A172 (cell line): ENCODE data around the gene FAN1. TPM values are rescaled to one million over a fixed set of nuclear protein-coding genes. Genes with fewer than 3 reads are reported as not detected.

Source experiments
- DNase-seq: peaks from one replicate; pipeline ENCODE4 v3.0.0-alpha.2; 2015; ENCODE audit warnings: low spot score
- total RNA-seq: library from RNA; depleted of rRNA; stranded (reverse); fragments of >200 nt; shearing (Covaris generic); gene quantifications from 2 replicates; pipeline ENCODE4 v1.2.3, GENCODE V29; 2014

The FAN1 gene
- total RNA-seq, 1 experiment from 2014 or later, result 21.9 TPM

DNA sequence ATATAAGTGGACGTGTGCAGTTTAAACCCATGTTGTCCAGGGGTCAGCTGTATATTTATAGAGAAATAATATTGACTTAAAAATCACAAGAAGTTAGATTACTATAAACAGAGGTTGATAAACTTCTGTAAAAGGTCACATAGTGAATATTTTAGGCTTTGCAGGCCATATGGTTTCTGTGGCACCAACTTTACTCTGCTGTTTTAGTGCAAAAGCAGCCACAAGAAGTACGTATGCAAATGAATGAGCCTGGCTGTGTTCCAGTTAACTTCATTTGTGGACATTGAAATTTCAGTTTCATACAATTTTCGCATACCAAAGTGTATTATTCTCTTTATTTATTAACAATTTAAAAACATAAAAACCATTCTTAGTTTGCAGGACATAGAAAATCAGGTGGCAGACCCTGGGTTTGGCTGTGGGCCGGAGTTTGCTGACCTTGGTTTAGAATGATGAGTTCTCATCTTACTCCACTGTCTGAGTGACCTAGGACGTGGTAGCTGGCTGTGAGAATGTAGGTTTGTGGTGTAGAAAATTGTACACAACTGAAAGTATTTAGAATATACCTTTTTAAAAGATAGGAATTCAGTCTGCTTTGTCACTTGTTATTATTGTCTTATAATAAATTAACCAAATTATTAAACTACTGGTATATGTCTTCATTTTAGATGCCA is 16.3 kb downstream of the FAN1 start:
- DNase-seq, result no peak

DNA sequence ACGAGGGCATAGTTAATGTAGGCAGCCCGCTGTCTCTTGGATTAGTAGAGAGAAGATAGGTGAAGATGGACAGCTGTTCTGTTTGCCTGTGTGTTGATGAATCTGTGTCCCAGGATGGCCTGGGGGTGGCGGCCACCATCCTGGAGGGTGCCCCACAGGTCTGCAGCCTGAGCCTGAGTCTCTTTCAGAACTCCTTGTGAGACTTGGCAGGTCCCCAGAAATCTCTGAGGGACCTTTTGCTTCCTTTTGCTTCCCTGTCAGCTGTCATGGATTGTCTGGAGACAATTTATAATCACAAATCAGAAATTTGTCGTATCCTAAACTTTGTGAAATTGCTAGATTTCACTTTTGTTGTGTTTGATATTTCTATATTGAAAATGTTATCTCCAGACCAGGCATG is 17.4 kb downstream of the FAN1 start:
- DNase-seq, result no peak

DNA sequence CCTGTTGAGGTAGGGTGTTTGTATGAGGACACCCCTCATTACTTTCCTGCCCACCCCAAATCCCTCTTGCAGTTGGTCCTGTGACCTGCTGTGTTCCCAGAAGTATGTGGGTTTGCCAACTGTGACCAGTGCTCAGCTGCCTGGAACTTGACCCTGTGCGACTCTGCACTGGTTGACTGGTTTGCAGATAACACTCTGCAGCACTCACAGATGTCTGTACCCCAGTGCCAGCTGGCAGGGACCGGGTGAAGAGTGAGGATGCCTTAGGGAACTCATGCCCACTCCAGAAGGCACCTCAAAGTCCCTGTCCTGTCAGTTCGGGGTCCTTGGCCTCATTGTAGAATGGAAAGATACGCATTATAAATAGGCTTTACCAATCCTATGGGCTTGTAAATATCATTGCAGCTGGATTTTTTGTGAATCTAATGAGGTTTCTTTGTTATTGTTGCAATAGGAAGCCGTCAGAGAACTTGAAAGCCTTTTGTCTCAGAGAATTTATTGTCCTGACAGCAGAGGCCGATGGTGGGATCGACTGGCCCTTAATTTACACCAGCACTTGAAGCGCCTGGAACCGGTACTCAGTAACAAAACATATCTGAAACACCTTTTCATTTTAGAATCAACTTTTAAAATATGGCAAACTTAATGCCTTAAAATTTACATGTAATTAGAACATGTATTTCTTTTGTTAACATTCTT is 18.2 kb downstream of the FAN1 start:
- peak; percentile 12 for DNase-seq

DNA sequence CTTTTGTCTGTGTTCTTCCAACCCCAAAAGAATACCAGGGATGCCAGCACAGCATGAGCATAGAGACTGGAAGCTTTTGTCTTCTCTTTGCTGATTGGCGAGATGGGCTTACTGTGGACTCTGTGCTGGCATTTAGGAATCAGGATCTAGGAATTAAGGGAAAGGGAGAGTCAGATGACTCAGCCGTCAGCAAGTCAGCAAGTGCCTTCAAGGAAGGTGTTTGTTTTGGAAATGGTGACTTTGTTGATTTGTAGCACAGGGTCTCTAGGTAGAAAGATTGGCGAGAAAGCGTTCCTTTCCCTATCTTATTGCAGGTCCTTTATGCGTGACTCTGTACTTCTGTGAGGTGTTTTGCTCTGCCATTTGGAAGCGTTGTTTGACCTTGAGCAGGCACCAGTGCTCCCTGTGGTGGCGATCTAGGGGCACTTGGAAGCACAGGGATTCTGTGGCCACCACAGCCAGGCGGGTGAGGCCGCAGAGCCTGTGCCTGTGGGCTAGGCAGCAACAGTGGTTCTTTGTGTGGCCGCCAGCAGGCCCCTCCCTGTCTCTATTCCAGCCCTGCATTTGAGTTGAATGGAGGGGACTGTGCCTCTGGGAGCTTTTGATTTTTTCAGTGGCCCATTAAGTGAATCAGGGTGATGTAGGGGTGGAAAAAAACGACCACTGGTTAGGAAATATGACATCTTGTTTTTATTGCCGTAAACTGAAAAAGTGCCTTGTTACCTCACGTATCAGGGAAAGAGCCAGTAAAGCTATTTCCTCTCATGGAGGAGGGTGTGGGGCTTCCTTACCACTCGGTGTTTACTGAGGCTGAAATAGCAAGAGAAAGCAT is 19.0 kb downstream of the FAN1 start:
- DNase-seq, result peak; percentile 84

DNA sequence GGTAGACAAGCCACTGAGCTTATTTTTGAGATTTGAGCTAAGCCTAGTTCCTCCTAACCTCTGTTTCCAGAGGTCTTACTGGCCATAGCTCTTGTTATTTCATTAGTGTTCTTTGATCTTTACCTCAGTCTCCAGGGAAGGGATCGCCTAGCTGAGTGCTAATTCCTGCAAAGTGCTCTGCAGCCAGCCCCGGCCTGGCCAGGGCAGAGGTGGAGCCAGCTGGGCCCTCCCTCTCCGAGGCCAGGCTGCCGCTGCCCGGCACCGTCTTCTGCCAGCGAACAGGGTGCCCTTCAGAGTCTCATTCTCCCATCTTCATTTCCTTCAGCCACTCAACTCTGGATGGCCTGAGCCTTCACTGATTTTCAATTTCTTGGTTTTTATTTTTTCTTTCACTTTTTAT is 19.7 kb downstream of the FAN1 start:
- no peak for DNase-seq

DNA sequence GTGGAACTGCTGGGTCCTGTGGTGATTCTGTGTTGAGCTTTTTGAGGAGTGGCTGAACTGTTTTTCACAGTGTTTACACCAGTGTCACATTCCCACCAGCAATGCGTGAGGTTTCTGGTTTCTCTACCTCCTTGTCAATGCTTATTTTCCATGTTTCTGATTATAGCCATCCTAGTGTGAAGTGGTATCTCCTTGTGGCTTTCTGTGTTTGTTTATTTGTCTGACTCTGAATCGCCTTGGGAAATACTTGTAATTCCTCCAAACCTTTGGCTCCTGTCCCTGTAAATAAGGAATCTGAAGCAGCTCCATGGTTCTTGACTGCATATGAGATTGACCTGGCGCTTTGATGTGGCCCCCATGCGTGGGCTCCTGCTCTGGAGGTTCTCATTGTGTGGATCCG is 20.6 kb downstream of the FAN1 start:
- DNase-seq, result peak; percentile 41

DNA sequence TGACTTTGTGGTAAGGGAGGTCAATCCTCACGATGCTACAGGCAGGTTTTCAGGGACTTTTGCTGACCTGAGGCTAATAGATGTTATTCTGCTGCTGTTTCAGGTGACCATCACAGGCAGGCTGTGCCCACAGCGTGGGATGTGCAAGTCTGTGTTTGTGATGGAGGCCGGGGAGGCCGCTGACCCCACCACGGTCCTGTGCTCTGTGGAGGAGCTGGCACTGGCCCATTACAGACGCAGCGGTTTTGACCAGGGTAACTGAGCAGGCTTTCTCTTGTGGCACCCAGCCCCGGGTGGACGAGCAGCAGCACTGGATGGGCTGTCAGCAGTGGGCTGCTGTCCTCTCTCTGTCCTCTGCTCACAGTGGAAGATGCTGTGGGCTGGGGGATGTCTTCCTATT is 22.0 kb downstream of the FAN1 start:
- no peak for DNase-seq

DNA sequence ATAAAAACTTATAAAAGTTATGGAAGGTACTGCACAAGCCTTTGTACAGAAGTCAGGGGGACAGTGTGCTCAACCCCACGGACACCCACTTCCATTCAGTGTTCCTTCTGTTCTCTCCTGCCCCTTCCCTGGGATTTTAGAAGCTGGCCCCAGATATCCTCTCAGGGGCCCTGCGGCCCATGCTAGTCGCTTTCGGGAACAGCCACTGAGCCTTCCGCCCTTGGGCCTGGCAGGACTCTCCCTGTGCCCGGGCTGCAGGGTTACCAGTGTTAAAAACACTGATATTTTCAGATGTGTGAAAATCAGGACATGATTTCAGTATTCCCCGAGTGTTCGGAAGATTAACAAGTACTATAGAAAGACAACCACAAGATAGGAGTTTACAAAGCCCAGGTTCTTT is 22.4 kb downstream of the FAN1 start:
- no peak for DNase-seq

DNA sequence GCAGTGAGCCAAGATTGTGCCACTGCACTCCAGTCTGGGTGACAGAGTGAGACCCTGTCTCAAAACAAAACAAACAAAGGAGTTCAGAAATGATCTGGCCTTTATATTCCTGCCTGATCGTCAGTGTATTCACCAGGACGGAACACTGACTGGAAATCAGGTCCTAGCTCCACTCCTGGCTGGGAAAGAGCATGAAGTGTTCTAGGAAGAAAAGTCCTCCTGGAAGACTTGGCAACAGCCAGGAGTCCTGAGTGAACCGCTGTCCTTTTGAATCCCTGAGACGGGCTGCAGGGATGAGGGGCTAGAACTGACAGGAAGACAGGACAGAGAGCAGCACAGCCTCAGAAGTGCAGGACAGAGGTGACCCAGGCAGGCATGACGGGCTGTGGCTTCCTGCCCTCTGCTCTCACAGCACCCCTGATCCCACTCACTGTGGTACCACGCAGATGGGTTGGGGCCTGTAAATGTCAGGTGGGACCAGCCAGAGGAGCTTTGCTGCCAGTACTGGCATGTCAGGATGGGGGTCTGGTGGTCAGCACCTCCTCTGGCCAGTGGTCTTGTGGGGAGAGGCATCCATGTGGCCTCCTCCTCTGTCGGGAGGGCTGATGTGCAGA is 23.5 kb downstream of the FAN1 start:
- DNase-seq, result no peak

DNA sequence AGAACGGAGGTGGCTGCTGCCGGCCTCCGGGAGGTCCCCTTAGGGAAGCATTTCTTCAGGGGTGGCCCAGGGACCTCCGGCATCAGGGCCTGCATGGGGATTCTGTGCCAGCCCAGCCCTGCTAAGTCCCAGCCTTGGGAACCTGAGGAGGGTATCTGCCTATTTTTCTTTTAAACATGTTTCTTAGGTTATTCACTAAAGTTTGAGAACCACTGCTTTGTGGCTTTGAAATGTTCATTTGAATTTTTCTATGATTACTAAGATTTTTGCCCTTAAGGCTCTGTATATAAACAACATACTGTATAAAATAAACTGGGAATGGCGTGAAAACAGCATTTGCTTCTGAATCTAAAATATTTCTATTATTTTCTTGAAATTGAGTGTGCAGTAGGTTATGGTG is 24.4 kb downstream of the FAN1 start:
- no peak for DNase-seq

DNA sequence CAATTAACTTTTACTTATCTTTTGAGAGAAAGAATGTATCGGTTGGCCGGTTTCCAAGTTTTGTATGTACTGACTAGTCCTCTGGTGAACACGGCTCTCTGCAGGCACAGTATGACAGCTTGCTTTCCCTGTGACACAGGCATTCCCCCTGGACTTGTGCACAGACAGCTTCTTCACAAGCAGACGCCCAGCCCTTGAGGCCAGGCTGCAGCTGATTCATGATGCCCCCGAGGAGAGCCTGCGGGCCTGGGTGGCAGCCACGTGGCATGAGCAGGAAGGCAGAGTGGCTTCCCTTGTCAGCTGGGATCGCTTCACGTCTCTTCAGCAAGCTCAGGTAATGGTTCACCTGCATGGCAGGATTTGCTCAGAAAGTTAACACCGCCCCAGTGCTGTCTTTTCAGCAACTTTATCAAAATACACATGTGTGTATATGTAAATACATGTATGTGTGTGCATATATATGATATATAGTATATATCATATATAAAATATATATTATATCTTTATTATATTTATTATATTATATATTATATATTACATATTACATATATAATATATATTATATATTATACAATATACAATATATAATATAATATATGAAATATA is 25.5 kb downstream of the FAN1 start:
- no peak for DNase-seq

DNA sequence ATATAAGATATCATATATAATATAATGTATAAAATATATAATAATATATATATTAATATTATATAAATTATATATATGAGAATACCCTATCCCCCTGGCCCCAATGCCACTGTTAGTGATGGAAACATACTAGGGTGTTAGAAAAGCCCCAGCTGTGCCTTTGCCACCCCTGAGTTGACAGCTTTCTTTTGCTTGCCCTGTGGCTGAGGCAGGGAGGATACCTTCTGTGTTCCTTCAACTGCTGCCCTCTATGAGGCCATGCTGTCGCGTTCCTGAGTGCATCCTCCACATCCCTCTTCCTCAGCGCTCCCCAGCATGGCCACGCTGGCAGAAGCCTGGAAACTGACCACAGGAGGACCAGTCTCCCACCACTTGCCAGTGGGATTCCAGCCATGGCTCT is 26.3 kb downstream of the FAN1 start:
- no peak for DNase-seq

DNA sequence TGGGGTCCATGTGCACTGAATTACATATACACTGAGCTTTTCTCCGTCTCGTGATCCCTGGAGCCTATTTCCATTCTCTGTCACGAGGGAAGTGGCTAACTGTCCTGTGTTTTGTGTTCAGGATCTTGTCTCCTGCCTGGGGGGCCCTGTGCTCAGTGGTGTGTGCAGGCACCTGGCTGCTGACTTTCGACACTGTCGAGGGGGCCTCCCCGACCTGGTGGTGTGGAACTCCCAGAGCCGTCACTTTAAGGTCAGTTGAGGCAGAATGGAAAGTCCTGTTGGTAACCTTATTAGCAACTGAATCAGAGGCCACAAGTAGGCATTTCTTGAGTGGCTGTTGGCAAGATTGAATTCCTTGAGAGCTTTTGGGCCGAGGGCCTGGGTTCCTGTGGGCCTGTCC is 26.7 kb downstream of the FAN1 start:
- DNase-seq, result no peak

DNA sequence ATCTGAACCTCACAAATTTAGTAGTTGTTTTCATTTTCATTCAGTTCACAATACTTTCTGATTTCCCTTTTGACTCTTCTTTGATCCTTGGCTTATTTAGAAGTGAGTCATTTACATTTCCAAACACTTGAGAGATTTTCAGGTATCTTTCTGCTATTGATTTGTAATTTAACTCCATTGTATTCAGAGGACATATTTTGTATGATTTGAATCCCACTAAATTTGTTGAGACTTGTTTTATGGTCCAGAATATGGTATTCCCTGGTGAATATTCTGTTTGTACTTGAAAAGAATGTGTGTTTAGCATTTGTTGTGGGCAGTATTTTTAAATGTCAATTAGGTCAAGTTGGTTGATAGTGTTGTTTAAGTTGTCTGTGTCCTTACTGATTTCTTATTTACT is 29.6 kb downstream of the FAN1 start:
- no peak for DNase-seq

DNA sequence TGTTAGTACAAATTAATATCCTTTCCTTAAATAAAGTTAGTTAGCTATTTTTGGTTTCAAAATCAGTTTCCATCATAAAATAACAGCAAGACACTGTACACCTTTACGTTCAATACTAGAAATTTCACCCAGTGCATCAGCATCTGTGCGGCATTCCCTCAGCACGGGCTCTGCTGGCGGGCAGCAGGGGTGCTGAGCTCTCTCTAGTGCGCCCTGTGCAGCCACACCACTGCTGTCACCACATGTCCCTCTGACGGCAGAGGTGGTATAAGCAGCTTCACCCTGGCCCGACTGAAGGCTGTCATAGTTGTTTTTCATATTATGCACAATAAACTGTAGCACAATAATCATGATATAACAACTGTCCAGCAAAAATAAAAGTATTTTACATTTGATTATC is 35.4 kb downstream of the FAN1 start:
- DNase-seq, result no peak

DNA sequence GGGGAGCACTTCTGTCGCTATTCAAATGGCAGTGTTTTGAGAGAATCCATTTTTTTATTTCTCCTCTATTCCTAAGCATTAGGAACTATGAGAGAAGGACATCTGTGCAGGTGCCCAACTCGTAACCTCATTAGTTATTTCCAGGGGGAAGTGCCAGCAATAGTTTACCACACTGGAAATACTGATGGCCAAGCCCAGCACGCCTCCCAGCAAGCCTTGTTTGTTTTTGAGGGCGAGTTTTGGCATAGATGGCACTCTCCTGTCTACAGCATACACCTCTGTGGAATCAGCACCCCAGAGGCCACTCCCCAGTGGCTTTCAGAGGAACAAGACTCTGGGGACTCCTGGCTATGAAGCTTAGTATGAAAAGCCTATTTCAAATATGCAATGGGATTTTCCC is 36.6 kb downstream of the FAN1 start:
- DNase-seq, result no peak

DNA sequence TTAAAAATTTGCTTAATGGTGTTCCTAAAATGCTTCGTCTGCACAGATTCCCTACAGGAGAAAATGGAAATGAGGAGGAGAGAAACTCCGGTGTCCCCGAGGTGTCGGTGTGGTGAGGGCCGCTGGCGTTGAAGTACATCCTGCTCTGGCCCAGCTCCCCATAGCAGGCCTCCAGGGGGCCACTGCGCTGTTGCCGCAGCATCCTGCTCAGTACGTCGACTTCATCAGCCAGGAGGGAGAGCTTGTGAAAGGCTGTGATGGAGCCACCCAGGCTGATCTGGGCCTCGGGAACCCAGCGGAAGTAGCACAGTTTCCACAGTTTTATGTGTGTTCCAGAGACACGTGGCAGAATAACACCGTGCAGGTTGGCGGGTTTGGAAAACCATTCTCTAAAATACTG is 37.8 kb downstream of the FAN1 start:
- no peak for DNase-seq

DNA sequence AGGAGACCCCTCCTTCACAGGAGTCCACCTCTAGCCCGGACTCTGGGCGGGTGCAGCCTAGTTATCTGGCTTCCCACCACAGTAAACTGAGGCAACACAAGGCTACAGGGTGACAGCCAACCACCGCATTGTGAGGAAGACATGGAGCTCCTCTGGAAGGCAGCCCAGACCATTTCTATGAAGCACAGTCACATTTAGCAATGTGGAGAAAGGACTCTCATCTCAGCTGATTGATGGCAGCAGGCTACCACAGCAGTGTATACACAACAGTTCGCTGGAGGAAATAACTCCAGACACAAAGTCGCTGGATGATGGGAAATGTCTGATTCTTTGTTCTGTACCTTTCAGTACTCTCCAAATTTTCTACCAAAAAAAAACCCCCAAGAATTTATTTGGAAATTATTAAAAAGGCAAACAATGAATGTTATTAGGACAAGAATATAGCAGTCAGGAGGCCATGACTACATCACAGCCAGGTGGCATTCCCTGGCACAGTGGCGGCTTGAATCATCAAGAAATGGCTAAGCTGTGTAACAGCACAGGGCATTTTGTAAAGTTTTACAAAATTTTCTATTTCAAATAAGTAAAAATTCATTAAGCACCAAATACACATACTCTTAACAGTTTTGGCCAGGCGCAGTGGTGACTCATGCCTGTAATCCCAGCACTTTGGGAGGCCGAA is 40.1 kb downstream of the FAN1 start:
- no peak for DNase-seq

DNA sequence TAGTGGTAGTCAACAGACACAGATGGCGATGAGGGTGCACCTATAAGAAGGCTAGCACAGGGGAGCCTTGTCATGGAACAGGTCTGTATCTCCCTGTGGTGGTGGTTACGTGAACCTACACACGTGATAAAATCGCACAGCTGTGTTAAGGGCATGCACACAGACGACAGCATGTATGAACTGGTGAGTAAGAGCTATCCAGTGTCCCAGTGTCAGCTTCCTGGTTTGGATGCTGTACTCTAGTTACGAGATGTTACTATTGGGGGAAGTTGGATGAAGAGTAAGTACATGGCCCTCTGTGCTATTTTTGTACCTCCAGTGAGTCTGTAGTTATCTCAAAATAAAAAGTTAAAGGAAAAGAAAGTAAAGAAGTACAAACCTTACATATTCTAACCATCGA is 49.5 kb downstream of the FAN1 start:
- no peak for DNase-seq

DNA sequence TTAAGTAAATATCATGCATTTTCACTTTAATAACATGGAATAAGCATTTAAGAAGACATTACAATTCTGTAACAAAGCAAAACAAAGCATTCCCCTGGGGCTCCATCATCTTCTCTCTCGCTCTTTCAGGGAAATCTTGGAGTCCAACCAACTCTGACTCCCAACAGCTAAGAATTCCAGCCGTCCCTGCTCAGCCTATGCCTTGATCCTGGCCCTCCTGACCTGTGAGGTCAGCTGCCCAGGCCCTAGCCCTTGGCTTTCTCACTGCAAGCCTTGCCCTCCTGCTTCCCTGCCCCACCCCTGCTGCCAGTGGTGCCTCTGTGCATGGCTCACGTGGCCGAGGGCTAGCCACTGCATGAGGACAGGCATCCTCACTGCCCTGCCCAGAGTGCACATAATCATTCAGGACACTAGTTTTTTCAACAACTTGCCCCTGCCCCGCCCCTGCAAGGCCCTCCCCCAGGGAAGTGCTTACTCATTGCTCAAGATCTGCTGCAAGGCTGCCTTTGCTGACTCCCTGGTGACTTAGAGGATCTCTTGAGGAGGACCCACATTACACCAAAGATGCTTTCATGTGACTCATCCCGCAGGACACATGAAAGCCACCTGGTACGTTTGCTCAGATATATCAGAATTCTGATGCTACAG is 50.1 kb downstream of the FAN1 start:
- peak; percentile 91 for DNase-seq

DNA sequence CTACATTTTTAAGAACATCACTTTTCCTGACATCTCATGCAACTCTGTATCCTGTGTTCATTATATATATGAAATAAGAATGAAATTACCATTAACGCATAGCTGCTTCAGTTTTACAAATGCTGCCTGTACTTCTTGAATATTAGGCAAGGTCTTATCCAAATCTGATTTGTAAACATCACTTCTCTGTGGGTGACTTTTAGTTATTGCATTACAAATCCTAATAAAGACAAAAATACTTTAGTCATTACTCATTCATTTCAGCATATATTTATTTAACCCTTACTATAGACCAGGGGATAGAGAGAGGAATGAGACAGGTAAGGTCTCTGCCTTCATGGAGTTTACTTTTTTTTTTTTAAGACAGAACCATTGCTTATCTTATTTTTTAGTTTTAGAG is 51.0 kb downstream of the FAN1 start:
- no peak for DNase-seq
